Ovary (tissue), 9 donors: Measurements from ENCODE around the gene CTCFL. TPM values are rescaled to one million over a fixed set of nuclear protein-coding genes. Genes with fewer than 3 reads are reported as not detected.

Source experiments
- DNase-seq, 5 donors: peaks; one replicate each; pipeline ENCODE4 v3.0.0-alpha.2; 2019 to 2020
- H3K27ac ChIP-seq, 2 donors: fragments of 200-600 bp; one replicate each; pipeline versions ENCODE4 v1.5.1 to v1.8.0; 2019 to 2022
- H3K27me3 ChIP-seq: fragments of 200-600 bp; one replicate; pipeline ENCODE4 v1.8.0; 2022
- H3K36me3 ChIP-seq: fragments of 200-600 bp; sonication (generic); one replicate; pipeline ENCODE4 v1.5.1; 2019
- H3K4me1 ChIP-seq: one replicate; pipeline ENCODE4 v1.8.1; 2013; ENCODE audit warnings: mild to moderate bottlenecking, moderate library complexity; ENCODE audit not compliant: insufficient read depth
- H3K4me3 ChIP-seq: fragments of 200-600 bp; sonication (generic); one replicate; pipeline ENCODE4 v1.5.1; 2017
- H3K9me3 ChIP-seq, 2 donors: fragments of 200-600 bp in 1 of 2; sonication (generic) in 1 of 2; one replicate each; pipeline versions ENCODE4 v1.5.1 to v1.8.1; 2013 to 2019; ENCODE audit warnings: mild to moderate bottlenecking in 1 of 2, moderate library complexity in 1 of 2
- CTCF ChIP-seq, 3 donors: fragments of 450-650 bp in 2 of 3; fragments of 200-600 bp in 1 of 3; IDR thresholded peaks; one replicate each; pipeline versions ENCODE4 v1.5.1 to v1.8.0; 2016 to 2022; ENCODE audit warnings: antibody characterized with exemption in 3 of 3, mild to moderate bottlenecking in 1 of 3
- EP300 ChIP-seq: sonication (generic); formaldehyde crosslinking; IDR thresholded peaks from one replicate; pipeline ENCODE4 v1.6.1; 2017; ENCODE audit warnings: antibody characterized with exemption
- POLR2A ChIP-seq: fragments of 450-650 bp; IDR thresholded peaks from one replicate; pipeline ENCODE4 v1.6.1; 2017; ENCODE audit warnings: antibody characterized with exemption, mild to moderate bottlenecking, moderate library complexity
- WGBS, 3 donors: extraction: QIAGEN DNeasy Blood & Tissue Kit in 1 of 3; methylation state at CpG; one replicate each; pipeline versions ENCODE4 v1.1.5 to v1.1.7; 2013 to 2017; 5-methylcytosine and 5-hydroxymethylcytosine counted together
- intact Hi-C, 4 donors: fragments of 100-400 bp; cut with DNase I; formaldehyde crosslinking; loops; one replicate each; pipeline versions ENCODE4 v1.11.0 to v1.15.1; 2022 to 2023
- polyA plus RNA-seq, 2 donors: library from polyadenylated mRNA; stranded (reverse); fragments of 200-250 nt in 1 of 2; fragments of 350-450 nt in 1 of 2; fragmentation: Illumina TruSeq in 1 of 2; extraction: RNeasy Lipid Tissue Mini Kit (QIAGEN cat#74804) in 1 of 2; gene quantifications; one replicate each; pipeline ENCODE4 v1.2.3, GENCODE V29; 2013 to 2014
- total RNA-seq, 7 donors: library from RNA; depleted of rRNA in 2 of 7; stranded (reverse); fragments of >200 nt in 2 of 7; fragmentation: NEBNext Ultra II Directional in 3 of 7; extraction: Animal tissue kit (Norgen Biotek cat#: 25700) in 3 of 7; gene quantifications; one replicate each; pipeline versions ENCODE4 v1.1.0 to v1.2.4, GENCODE V29; 2016 to 2023
- donor health status: DM: no; HTN: no; CAD: no; lungs with moderate emphysema.
- donor health status: DM: no; HTN: no; CAD: no.
- donor health status: Bipolar disorder and iron deficiency.
- donor health status: DM: yes; HTN: yes; CAD: no.
- donor health status: DM: no; HTN: no; CAD: no.
- donor health status: DM: yes; HTN: yes; CAD: no.

Gene CTCFL
- total and polyA plus RNA-seq, 9 donors, result 0.01 to 0.92 (median 0.17) TPM; not detected in 5

GRCh38 chr20:57552471-57552870, 27.5 kb upstream of the CTCFL start:
- no peaks in the 10 kb centered on the region for H3K9me3 ChIP-seq
- intact Hi-C loops, result no loop called here

GRCh38 chr20:57548177-57549058, 23.5 kb upstream of the CTCFL start:
- DNase-seq, result no peak
- H3K4me1 ChIP-seq, result no peaks in the 10 kb centered on the region
- H3K36me3 ChIP-seq, result no peaks in the 10 kb centered on the region
- H3K27me3 ChIP-seq, result no peaks in the 10 kb centered on the region
- TF ChIP-seq CTCF (IDR thresholded peaks at IDR 0.05), result no peak
- TF ChIP-seq EP300, result no peak
- no peak for TF ChIP-seq POLR2A
- no peak overlapping the region for H3K27ac ChIP-seq
- no peaks in the 10 kb centered on the region for H3K9me3 ChIP-seq
- intact Hi-C loops, result no loop called here
- no peak overlapping the region for H3K4me3 ChIP-seq
- WGBS, 3 donors, result 71 to 76% (median 74%) methylated on average over 21 of the region's 21 CpGs

More at GRCh38 chr20:57552471-57552870, 27.5 kb upstream of the CTCFL start:
- Histone ChIP-seq H3K4me1 (no peaks in the 10 kb centered on the region), H3K4me3 (no peak overlapping the region), H3K36me3 (no peaks in the 10 kb centered on the region), H3K27me3 (no peaks in the 10 kb centered on the region), H3K27ac (no peak overlapping the region)
- 89 to 93% (median 90%) methylated on average over 6 of the region's 6 CpGs for WGBS, 3 donors
- no peak for DNase-seq
- TF ChIP-seq POLR2A (no peak), EP300 (no peak), CTCF (IDR thresholded peaks at IDR 0.05) (no peak)

GRCh38 chr20:57546956-57547649, 22.2 kb upstream of the CTCFL start:
- H3K9me3 ChIP-seq, result no peaks in the 10 kb centered on the region
- intact Hi-C loops, result no loop called here
- H3K4me1 ChIP-seq, result no peaks in the 10 kb centered on the region
- no peak overlapping the region for H3K27ac ChIP-seq
- H3K4me3 ChIP-seq, result no peak overlapping the region
- WGBS, 3 donors, result 60 to 71% (median 61%) methylated on average over 8 of the region's 8 CpGs
- DNase-seq, result no peak
- no peaks in the 10 kb centered on the region for H3K27me3 ChIP-seq
- H3K36me3 ChIP-seq, result no peaks in the 10 kb centered on the region
- TF ChIP-seq POLR2A (no peak), EP300 (no peak), CTCF (IDR thresholded peaks at IDR 0.05) (no peak)

GRCh38 chr20:57545927-57546662, 21.2 kb upstream of the CTCFL start:
- TF ChIP-seq POLR2A, result no peak
- TF ChIP-seq EP300, result no peak
- no peak for TF ChIP-seq CTCF (IDR thresholded peaks at IDR 0.05)
- Histone ChIP-seq H3K4me1 (no peaks in the 10 kb centered on the region), H3K36me3 (no peaks in the 10 kb centered on the region), H3K9me3 (no peaks in the 10 kb centered on the region), H3K27me3 (no peaks in the 10 kb centered on the region), H3K4me3 (no peak overlapping the region), H3K27ac (no peak overlapping the region)
- no peak for DNase-seq
- WGBS, 3 donors, result 81 to 90% (median 85%) methylated on average over 12 of the region's 12 CpGs
- intact Hi-C loops, result no loop called here
